ENCODE data around the gene WDR4.
"Not testable (repeated sequence)": the region's sequence is repeated elsewhere in the genome, so short reads cannot be mapped to it uniquely, and the experiment has no call there.

The WDR4 gene, protein sequence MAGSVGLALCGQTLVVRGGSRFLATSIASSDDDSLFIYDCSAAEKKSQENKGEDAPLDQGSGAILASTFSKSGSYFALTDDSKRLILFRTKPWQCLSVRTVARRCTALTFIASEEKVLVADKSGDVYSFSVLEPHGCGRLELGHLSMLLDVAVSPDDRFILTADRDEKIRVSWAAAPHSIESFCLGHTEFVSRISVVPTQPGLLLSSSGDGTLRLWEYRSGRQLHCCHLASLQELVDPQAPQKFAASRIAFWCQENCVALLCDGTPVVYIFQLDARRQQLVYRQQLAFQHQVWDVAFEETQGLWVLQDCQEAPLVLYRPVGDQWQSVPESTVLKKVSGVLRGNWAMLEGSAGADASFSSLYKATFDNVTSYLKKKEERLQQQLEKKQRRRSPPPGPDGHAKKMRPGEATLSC

DNA sequence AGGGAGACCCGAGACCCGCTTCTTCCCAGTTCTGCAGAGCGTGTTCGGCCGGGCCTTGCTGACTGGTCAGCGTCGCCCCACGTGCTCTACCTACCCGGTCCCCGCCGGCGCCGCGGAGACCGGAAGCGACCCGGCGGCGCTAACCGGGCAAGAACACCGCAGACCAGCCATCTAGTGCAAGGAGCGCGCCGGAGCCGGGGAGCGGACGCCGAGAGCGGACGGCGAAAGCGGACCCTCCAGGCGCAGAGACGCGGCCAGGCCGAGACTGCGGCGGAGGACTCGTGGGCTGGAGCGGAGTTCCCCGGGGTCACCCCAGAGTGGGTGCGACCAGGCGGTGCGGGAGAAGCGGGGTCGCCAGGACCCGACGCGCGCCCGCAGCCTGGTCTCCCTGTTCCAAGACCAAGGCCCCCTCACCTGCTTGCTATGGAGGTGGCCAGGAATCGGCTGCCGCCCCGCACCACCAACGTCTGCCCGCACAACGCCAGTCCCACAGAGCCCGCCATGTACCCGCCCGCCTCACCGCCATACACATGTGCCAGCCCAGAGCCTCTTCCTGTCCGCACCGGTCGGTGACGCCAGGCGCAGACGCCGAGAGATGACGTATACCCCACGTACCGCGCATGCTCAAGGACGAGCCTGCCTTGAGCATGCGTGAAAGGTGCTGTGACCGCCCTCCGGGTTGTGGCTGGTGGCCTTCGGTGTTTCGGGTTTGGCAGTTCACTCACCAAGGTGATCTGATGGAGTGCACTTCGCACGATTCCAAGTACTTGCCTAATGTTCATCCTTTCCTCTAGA lies at the start of gene WDR4:
TSS of gene WDR4 (minus strand) at position 547 of the 795 bp plus-strand sequence. CDS start at position 503, 44 bp downstream.
- DNase-seq (ENCODE audit: low read depth, low spot score) = peak; percentile 100

DNA sequence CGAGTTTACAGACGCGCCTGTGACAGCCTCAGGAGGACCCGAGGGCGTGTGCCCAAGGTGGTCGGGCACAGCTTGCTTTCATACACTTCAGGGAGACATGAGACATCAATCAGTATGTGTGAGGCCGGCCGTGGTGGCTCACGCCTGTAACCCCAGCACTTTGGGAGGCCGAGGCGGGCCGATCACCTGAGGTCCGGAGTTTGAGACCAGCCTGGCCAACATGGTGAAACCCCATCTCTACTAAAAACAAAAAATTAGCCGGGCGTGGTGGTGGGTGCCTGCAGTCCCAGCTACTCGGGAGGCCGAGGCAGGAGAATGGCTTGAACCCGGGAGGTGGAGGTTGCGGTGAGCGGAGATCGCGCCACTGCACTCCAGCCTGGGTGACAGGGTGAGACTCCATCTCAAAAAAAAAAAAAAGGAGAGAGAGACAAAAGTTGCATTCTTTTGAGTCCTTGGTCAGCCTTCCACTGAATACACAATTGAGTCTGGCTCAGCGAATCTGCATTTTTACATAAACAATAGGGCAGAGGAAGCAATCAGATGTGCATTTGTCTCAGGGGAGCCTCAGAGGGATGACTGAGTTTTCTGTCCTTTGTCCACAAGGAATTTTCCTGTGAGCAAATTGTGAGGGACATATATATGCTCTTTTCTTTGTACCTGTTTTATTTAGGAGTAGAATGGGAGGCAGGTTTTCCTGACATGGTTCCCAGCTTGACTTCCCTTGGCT lies 48.3 kb upstream of the WDR4 start:
- not testable (repeated sequence) for DNase-seq (ENCODE audit: low read depth, low spot score)

DNA sequence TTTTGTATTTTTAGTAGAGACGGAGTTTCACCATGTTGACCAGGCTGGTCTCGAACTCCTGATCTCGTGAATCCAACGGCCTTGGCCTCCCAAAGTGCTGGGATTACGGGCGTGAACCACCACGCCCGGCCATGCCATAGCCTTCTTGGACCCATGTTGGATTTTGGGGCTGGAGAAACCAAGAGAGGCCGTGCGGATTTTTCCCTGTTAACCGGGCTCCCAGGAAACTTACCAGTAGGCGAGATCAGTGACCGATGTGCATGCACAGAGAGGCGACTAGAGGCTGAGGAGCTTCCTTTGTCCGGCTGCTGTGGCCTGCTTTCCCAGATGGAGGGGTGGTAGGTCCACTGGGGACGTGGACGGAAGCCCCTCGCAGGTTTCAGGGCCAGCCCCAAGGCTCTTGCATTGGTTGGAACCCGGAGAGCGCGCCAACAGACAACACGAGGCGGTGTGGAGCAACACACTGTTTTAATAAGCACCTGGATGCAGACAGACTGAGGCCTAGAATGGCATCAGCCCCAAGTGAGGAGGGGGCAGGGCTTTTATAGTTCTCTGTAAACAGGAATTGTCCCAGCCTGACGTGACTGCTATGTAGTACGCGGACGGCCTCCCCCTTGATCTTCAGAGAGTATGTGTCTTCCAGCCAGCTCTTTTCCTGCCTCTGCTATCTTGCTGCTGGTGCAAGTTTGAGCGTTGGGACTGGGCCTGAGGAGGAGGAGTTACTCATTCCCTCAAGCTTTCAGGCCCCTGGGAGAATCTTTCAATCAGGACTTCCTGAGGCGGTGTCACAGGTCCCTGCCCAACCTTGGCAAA lies 46.0 kb upstream of the WDR4 start, which contains the start of gene ERVH48-1:
TSS of gene ERVH48-1 (minus strand) at position 517 of the 813 bp plus-strand sequence. CDS start 6,624 bp downstream, outside the sequence.
- DNase-seq (ENCODE audit: low read depth, low spot score) = no peak

DNA sequence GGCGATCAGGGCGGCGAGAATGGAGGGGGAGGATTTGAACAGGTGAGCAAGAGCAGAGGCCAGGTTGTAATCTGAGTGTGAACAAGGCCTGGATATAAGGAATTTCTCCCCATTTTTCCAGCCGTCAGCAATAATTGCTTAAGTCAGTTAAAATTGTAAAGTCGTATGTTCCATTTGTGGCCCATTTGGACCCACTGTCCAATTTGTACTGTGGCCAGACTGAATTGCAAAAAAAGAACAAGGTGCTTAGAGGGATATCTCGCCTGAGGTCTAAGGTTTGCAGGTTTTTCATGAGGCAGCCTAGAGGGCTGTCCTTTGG lies 45.1 kb upstream of the WDR4 start:
- DNase-seq (ENCODE audit: low read depth, low spot score) = no peak

DNA sequence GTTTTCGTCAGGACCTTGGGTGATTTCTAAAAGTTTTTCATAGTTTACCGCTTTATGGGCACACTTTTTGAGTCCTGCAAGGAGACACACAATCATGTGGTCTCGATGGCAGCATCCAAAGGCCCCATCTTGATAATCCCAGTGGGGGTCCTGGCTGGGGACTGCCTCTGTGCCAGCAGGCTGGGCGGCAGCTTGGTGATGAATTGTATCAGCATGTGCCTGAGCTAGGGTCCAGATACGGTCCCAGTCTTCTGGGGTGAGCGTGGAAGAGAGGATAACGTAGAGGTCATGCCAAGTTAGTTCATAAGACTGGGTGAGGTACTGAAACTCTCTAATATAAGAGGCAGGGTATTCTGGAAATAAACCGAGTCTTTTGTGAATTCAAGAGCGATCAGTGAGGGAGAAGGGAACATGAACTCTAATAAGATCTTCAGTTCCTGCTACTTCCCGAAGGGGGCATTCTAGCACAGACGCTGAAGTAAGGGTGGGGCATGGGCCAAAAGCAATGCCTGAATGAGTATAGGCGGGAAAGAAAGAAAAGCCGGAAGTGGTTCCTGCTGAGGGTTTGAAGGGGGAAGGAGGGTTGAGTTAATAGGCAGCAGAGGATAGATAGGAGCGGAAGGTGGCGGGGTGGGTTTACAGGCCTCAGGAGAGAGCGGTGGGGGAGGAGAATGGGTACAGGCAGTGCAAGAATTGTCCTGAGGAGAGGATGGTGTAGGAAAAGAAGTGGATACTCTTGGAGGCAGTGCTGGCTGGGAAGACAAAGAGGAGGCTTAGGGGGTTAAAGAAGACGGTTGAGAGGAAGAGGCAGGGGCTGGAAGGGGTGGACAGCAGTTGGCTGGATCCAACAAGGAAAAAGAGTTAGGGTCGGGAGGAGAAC lies 44.5 kb upstream of the WDR4 start:
- DNase-seq (ENCODE audit: low read depth, low spot score) = peak; percentile 90

DNA sequence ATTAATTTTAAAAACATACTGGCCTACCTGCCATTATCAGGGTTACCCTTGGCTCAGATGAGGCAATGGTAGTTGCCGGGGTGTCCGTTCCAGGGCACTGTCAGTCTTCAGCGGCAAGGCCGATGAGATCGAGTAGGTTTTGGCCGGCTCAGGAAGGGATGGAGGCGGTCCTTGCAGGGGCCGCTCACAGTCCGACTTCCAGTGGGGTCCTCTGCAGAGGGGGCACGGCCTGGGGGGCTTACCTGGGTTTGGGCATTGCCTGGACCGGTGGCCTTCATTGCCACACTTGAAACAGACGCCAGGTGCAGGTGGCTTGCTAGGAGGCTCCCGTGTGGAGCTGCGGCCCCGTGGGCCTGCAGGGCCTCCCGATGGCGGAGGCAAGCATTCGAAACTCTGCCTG lies 43.6 kb upstream of the WDR4 start:
- no peak for DNase-seq (ENCODE audit: low read depth, low spot score)

DNA sequence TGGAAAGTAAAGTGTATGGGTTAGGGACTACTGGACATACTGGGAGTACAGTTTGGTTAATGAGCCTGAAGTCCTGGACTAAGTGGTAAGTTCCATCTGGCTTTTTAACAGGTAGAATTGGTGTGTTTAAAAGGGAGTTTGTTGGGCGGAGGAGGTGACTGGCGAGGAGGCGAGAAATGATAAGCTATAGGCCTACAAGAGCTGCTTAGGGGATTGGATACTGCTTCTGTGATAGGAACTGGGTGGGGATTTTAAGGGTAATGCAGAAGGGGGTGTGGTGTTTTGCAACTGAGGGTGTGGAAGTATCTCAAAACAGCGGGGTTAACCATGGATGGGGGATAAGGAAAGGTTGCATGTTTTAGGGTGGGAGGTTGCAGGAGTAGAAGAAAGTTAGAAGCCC lies 42.6 kb upstream of the WDR4 start:
- DNase-seq (ENCODE audit: low read depth, low spot score) = no peak

DNA sequence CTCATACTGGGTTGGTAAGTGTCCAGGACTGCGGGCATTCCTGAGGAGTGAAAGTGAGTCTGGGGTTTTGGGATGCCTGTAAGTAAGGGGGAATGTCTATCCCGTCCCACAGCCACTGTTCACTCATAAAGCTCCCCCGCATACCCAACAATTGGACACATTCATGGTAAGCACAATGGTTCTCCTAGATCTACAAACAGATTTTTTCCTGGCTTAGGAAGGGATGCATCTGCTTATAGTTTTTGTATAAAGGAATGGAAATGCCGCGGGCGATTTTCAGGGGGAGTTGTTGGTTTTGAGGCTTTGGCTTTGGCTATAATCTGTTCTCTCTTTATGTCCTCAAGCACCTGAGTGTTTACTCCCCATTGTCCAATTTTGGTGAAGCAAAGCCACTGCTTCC lies 39.0 kb upstream of the WDR4 start:
- DNase-seq (ENCODE audit: low read depth, low spot score) = no peak

DNA sequence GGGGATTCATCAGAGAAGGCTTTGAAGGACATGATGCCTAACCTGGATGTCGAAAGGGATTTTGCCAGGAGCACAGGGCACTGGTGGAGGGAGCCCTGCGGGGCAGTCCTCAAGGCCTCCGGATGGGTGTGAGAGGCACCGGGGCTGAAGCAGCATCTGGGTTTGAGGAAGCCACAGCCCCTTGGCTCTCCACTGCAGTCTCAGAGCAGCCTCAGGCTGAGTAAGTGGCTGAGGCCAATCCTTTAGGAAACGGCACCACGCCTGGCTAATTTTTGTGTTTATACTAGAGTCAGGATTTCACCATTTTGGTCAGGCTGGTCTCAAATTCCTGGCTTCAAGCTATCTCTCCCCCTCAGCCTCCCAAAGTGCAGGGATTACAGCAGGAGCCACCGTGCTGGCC lies 34.1 kb upstream of the WDR4 start:
- DNase-seq (ENCODE audit: low read depth, low spot score) = no peak

DNA sequence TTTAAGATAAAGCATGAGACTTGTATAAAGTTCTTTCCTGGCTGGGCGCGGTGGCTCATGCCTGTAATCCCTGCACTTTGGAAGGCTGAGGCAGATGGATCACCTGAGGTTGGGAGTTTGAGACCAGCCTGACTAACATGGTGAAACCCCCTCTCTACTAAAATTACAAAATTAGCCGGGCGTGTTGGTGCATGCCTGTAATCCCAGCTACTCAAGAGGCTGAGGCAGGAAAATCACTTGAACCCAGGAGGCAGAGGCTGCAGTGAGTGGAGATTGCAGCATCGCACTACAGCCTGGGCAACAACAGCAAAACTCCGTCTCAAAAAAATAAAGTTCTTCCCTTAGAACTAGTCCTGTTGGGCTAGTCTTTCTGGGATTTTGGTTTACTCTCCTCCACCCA lies 32.6 kb upstream of the WDR4 start:
- not testable (repeated sequence) for DNase-seq (ENCODE audit: low read depth, low spot score)

DNA sequence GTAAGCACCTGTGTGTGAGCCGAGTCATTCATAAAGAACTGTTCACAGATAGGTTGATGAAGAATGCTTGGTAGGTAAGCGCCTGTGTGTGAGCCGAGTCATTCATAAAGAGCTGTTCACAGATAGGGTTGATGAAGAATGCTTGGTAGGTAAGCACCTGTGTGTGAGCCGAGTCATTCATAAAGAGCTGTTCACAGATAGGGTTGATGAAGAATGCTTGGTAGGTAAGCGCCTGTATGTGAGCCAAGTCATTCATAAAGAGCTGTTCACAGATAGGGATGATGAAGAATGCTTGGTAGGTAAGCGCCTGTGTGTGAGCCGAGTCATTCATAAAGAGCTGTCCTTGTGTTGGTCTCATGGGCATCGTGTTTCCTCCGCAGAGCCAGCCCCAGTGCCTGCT lies 29.1 kb upstream of the WDR4 start:
- not testable (repeated sequence) for DNase-seq (ENCODE audit: low read depth, low spot score)

DNA sequence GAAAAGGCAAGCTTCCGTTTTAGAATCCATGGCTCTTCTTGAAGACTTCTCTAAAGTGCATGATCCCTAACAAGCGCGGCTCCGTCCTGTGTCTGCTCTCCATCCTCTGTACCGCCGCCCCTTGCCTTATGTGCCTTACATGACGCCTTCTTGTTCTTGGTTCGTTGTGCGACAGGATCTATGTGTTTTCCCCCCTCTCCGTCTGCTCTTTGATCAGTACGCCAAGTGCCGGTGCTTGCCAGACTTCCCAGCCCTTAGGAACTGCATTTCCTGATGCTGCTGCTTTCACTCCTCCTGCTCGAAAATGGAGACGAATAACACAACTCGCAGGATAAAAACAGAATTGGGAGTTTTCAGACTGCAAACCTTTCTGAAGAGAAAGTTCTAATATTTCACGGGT lies 26.9 kb upstream of the WDR4 start:
- DNase-seq (ENCODE audit: low read depth, low spot score) = no peak

DNA sequence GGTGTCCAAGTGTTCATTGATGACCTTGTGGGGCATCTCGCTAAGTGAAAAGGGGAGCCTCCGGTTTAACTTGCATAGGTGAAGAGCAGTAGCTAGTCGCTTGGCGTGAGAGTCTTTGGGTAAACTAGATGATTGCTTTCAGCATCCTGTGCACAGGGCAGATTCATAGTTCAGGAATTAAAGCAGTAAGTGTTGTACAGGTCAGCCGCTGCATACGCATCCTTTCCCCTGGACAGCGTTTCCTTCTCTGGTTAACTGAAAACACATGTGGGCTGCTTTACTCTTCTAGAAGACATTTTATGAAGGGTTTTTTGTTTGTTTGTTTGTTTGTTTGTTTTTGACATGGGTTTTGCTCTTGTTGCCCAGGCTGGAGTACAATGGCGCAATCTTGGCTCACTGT lies 25.9 kb upstream of the WDR4 start:
- no peak for DNase-seq (ENCODE audit: low read depth, low spot score)

DNA sequence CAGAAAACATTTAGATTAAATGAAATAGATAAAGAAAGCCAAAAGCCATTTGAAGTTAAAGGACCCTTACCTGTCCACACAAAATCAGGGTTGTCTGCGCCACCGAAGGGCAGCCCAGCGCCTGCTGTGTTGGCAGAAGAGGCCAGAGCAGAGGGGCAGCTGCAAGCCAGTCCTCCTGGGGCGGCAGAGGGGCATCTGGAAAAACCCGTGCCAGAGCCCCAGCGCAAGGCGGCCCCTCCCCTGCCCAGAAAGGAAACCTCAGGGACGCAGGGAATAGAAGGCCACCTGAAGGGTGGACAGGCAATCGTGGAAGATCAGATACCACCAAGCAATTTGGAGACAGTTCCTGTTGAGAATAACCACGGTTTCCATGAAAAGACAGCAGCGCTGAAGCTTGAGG lies 24.5 kb upstream of the WDR4 start:
- DNase-seq (ENCODE audit: low read depth, low spot score) = no peak

DNA sequence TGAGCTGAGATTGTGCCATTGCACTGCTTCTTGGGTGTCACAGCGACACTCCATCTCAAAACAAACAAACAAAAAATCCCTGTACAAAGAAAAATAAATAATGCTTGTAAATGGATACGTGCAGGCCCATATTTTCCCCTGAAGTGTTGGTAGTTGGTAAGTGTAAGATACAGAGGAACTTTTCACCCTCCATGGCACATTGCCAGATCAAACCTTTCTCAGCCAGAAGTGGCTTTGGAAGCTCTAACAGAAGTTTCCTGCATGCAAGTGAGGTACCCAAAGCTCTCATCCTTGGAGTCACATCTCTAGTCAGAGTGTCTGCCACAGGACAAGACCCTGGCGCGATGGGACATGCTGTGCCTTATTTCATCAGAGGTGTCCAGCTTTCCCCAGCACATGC lies 21.1 kb upstream of the WDR4 start:
- DNase-seq (ENCODE audit: low read depth, low spot score) = no peak

DNA sequence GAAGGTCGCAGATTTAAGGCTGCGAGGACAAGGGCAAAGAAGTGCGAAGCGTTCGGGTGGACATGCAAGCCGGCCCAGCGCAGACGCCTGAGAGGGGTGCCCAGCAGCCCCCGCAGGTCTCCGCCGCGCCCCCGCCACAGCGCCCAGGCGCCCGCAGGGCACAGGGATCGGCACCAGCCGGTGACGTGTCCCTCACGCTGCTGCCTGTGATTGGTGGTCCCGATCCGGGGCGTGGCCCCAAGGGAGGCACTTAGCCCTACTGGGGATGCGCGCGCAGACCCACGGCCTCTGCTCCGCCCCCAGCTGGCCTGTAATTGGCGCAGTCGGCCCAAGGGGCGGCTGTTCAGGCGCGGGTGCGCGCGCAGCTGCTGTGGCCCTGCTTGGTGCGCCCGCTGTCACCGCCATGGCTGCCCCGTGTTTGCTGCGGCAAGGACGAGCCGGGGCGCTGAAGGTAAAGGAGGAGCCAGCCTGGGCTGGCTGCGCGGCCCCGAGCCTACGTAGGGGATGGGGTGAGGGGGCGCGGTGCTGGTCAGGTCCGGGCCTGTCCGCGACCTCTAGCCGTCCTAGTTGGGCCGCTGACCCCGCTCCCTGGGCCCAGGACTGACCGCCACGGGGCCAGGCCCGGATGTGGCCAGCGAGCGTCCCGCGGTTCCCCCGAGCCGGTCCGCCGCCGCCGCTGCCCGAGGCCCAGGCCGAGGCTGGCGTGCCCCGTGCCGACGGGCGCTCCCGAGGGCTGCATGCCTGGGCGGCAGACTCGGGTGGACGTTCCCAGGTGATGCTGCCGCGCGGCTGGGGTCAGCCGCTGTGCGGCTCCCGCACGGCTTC lies 13.8 kb upstream of the WDR4 start, which contains the start of gene NDUFV3:
TSS of gene NDUFV3 (plus strand) at position 379 of the 825 bp plus-strand sequence. CDS start at position 404, 25 bp downstream.
- peak; percentile 100 for DNase-seq (ENCODE audit: low read depth, low spot score)

DNA sequence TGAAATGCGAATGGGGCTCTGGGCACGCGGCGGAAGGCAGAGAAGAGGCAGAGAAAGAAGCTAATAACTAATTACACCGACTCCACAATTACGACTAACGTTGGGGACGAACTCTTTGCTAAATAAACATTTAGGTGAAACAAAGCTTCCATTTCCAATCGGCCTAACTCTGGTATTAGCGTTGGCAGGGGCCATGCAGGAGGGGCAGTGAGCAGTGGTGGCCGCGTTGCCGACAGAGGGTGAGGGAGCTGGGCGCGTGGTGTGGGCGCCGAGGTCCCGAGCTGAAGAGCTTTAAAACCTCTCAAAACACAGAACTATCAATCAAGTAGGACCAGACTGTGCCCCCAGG lies 13.2 kb upstream of the WDR4 start:
- DNase-seq (ENCODE audit: low read depth, low spot score) = no peak

DNA sequence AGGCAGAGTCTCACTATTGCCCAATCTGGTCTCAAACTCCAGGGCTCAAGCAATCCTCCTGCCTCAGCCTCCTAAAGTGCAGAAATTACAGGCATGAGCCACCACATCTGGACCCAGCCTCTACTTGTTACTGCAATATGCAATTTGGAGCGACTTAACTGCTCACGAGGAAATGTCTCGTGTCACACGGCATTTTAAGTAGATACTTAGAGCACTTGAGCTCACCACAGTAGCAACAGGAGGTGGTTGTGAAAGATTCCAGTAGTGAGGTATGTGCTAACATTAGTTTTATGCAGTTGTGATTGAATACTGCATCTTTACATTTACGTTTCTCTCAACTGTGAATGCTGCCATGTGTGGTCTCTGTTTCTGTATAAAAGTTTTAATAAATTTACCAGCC lies 8.0 kb upstream of the WDR4 start:
- no peak for DNase-seq (ENCODE audit: low read depth, low spot score)

DNA sequence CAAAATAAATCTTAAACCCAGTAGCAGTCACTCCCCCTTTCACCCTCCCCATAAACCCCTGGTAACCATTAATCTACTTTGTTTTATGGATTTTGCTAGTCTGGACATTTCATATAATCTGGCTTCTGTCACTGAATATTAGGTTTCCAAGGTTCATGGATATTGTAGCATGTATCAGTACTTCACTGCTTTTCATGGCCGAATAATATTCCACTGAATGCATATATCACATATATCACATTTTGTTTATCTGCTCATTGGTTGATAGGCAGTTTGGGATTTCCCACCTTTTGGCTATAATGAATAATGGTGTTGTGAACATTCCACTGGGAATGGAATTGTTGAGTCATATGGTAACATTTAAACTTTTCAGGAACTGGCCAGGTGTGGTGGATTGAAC lies 4.6 kb upstream of the WDR4 start:
- DNase-seq (ENCODE audit: low read depth, low spot score) = no peak

DNA sequence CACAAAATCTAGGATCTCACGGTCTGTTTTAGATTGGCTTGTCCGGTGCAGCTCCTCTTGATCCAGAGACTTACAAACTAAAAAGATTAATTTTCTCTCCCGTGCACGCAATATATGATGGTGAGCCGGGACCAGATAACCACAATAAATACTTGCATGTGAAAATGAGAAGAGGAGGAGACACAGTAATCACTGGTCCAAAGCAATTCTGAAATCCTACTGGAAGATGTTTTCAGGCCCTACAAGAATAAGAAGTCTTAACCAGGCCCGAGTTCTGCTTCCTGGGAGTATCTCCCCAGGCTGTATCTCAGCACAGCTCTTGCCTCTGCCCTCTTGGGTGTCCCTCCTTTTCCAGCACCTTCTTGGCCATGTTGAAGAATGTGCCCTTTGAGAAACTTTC lies 1.0 kb upstream of the WDR4 start:
- DNase-seq (ENCODE audit: low read depth, low spot score) = no peak

Measured in astrocyte of the hippocampus (primary cell).